HG03060 (cell line): ENCODE data around the gene ZDHHC13.

Experiments
- ATAC-seq: cut with Tn5 transposase; IDR thresholded peaks from one replicate; pipeline ENCODE4 v1.9.1; 2021; ENCODE audit warnings: low read depth, moderate number of reproducible peaks; ENCODE audit not compliant: unreplicated experiment

ZDHHC13 gene

GRCh38 chr11:19164230-19164855, 47.4 kb downstream of the ZDHHC13 start:
- no peak for ATAC-seq

- ATAC-seq = no peak
Measured at GRCh38 chr11:19164881-19165280, 47.9 kb downstream of the ZDHHC13 start.

DNA sequence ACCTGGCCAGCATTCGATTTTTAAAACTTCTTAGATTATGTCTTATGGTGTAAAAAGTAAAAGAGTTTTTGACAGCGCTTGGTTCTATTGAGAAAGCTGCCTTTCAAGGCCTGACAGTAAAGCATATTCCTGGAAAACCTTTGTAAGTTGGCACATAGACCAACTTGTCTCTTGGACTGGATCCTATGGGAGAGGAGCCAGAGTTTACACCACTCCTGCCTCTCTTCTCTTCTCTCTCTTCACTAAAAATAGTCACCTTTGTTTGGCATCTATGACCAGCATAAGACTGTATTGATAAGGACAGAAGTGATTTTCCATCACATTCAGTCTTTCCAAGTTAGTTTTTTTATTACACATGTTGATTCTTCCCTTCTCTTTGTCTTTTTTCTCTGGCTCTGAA, 51.1 kb downstream of the ZDHHC13 start:
- no peak for ATAC-seq

- no peak for ATAC-seq
Measured at GRCh38 chr11:19173004-19173689, 56.2 kb downstream of the ZDHHC13 start.

- no peak for ATAC-seq
Measured at GRCh38 chr11:19173964-19174638, 57.1 kb downstream of the ZDHHC13 start.

GRCh38 chr11:19176629-19177186, 59.7 kb downstream of the ZDHHC13 start:
- ATAC-seq = no peak

DNA sequence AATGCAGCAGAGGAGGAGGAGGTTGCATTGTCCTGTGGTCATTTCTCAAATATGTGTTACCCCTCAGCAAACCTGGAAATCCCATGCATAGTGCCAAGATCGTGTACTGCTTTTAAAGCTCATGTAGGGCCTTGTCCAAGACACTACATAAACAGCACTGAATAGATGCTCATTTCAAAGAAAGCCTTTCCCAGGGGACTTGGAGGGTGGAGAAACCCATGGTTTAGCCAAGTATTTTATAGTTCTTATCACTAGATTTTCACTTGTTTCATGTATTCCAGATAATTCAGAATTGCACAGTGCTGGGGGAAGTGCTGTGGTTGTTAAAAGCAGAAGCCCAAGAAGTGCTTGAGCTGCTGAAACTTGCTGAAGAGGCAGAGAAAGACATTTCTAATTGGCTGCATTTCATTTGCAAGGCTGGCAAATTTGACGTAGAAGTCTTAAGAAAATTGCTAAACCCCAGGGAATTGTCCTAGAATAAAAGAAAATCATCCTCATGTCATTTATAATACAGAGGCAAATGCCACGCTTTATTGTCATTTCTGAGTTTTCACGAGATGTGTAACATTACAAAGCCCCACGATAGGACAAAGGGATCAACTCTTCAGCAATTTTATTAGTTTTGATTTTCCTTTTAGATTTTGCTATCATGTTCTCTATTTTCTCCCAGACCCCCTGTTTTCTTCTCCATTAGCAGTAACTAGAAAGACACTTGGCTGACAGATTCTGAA, 64.7 kb downstream of the ZDHHC13 start:
- no peak for ATAC-seq

DNA sequence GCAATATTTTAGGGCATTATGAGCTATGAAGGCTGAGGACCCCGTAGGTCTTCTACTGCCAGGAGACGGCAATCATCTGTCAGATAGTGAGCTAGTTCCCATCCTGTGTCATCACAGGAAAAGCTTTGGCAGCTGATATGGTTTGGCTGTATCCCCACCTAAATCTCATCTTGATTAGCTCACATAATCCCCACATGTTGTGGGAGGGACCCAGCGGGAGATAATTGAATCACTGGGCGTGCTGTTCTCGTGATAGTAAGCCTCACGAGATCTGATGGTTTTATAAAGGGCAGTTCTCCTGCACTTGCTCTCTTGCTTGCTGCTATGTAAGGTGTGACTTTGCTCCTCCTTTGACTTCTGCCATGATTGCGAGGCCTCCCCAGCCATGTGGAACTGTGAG, 66.7 kb downstream of the ZDHHC13 start:
- no peak for ATAC-seq

GRCh38 chr11:19185036-19185435, 68.1 kb downstream of the ZDHHC13 start:
- no peak for ATAC-seq

- ATAC-seq = no peak
Measured at GRCh38 chr11:19185516-19186052, 68.6 kb downstream of the ZDHHC13 start.

GRCh38 chr11:19187114-19187832, 70.3 kb downstream of the ZDHHC13 start:
- no peak for ATAC-seq

- ATAC-seq = no peak
Measured at GRCh38 chr11:19187833-19188258, 70.9 kb downstream of the ZDHHC13 start.

DNA sequence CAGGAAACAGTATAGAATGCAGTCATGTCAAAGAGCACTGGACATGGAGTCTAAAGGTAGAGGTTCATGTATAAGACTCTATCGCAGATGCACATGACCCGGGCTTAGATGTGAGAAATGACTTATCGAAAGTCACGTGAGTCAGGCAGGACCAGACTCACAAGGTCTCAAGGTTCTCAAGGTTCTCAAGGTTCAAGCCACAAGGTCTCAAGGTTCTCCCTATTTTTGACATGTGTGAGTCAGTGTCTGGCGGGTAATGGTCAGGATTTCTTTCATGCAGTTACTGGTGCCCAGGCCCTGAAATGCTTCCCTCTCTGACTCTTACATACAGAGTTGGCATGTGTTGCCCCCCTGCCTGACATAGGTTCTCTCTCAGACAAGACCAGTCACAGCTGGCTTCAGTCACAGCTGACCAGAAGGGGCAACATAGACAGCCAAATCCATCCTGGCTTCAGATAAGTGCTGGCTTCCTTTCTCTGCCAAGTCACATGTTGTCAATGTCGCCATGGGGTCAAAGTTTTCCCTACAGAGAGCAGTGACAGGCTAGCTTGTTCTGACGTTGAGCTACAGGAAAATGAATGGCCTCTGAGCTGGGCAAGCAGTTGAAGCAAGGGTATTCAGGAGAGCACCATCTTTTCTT, 74.7 kb downstream of the ZDHHC13 start:
- ATAC-seq = no peak

GRCh38 chr11:19193916-19194315, 76.9 kb downstream of the ZDHHC13 start:
- no peak for ATAC-seq

- no peak for ATAC-seq
Measured at GRCh38 chr11:19194620-19195308, 77.8 kb downstream of the ZDHHC13 start.

DNA sequence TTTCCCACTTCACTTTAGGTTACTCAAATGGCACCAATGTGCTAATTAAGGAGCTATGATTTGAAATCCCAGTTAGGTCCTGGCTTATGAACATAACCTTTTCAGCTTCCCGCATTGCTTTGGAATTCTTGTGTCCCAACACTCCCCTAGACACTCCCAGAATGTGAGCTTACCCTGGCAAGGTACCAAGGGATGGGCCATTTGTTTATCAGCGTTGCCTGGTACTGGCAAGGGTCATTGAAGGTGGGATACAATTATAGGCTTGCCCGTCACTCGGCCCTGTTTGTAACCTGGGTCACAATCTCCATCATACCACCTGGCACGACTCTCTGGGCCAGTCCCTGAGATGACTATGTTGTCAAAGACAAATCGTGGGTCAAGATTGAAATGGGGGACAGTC, 79.5 kb downstream of the ZDHHC13 start:
- ATAC-seq = no peak

GRCh38 chr11:19199048-19199447, 82.1 kb downstream of the ZDHHC13 start:
- no peak for ATAC-seq

- ATAC-seq = no peak
Measured at GRCh38 chr11:19199771-19200170, 82.8 kb downstream of the ZDHHC13 start.
